GM19035 (cell line): ENCODE data around the gene ULK4.

Source experiments
- ATAC-seq: cut with Tn5 transposase; IDR thresholded peaks from one replicate; pipeline ENCODE4 v1.9.1; 2021; ENCODE audit not compliant: unreplicated experiment

Gene ULK4

GRCh38 chr3:41508063-41508696, 453.7 kb downstream of the ULK4 start:
- ATAC-seq, result no peak

- ATAC-seq, result no peak
Measured at GRCh38 chr3:41507336-41508062, 454.4 kb downstream of the ULK4 start.

GRCh38 chr3:41503998-41504623, 457.8 kb downstream of the ULK4 start:
- ATAC-seq, result no peak

GRCh38 chr3:41502481-41502880, 459.4 kb downstream of the ULK4 start:
- no peak for ATAC-seq

- ATAC-seq, result no peak
Measured at GRCh38 chr3:41502023-41502422, 459.9 kb downstream of the ULK4 start.

GRCh38 chr3:41498847-41499246, 463.1 kb downstream of the ULK4 start:
- ATAC-seq, result no peak

- no peak for ATAC-seq
Measured at GRCh38 chr3:41490360-41490759, 471.5 kb downstream of the ULK4 start.

GRCh38 chr3:41489231-41489630, 472.7 kb downstream of the ULK4 start:
- ATAC-seq, result no peak

- ATAC-seq, result no peak
Measured at GRCh38 chr3:41488501-41488900, 473.4 kb downstream of the ULK4 start.

- no peak for ATAC-seq
Measured at GRCh38 chr3:41485484-41485883, 476.4 kb downstream of the ULK4 start.

GRCh38 chr3:41482134-41482533, 479.8 kb downstream of the ULK4 start:
- ATAC-seq, result no peak

GRCh38 chr3:41478278-41478677, 483.6 kb downstream of the ULK4 start:
- no peak for ATAC-seq

- ATAC-seq, result no peak
Measured at GRCh38 chr3:41477399-41478014, 484.4 kb downstream of the ULK4 start.

GRCh38 chr3:41469083-41469482, 492.8 kb downstream of the ULK4 start:
- no peak for ATAC-seq

- no peak for ATAC-seq
Measured at GRCh38 chr3:41467481-41467880, 494.4 kb downstream of the ULK4 start.

GRCh38 chr3:41464858-41465257, 497.0 kb downstream of the ULK4 start:
- no peak for ATAC-seq

GRCh38 chr3:41464401-41464800, 497.5 kb downstream of the ULK4 start:
- ATAC-seq, result no peak

- ATAC-seq, result no peak
Measured at GRCh38 chr3:41462103-41462691, 499.7 kb downstream of the ULK4 start.

GRCh38 chr3:41460736-41461135, 501.2 kb downstream of the ULK4 start:
- ATAC-seq, result no peak

- ATAC-seq, result no peak
Measured at GRCh38 chr3:41457176-41457575, 504.7 kb downstream of the ULK4 start.

- no peak for ATAC-seq
Measured at GRCh38 chr3:41456162-41456561, 505.7 kb downstream of the ULK4 start.
